GM18858 (cell line): Measurements from ENCODE around the gene ILRUN.
A peak's percentile ranks its signal among the peaks of the same experiment; 100 is the strongest.
"Not testable (repeated sequence)": the region's sequence is repeated elsewhere in the genome, so short reads cannot be mapped to it uniquely, and the experiment has no call there.

ENCODE experiments used
- ATAC-seq: cut with Tn5 transposase; IDR thresholded peaks from one replicate; pipeline ENCODE4 v1.9.1; 2021; ENCODE audit not compliant: unreplicated experiment

Gene ILRUN

DNA sequence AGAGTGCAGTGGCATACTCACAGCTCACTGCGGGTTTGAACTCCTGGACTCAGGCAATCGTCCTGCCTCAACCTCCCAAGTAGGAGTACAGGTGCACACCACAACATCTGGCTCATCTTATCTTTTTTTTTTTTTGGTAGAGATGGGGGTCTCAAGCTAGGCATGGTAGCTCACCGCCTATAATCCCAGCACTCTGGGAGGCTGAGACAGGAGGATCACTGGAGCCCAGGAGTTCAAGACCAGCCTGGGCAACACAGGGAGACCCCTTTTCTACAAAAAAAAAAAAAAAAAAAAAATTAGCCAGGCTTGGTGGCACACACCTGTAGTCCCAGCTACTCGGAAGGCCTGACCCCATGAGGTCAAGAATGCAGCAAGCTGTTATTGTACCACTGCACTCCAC, 31.5 kb downstream of the ILRUN start:
- no peak for ATAC-seq

DNA sequence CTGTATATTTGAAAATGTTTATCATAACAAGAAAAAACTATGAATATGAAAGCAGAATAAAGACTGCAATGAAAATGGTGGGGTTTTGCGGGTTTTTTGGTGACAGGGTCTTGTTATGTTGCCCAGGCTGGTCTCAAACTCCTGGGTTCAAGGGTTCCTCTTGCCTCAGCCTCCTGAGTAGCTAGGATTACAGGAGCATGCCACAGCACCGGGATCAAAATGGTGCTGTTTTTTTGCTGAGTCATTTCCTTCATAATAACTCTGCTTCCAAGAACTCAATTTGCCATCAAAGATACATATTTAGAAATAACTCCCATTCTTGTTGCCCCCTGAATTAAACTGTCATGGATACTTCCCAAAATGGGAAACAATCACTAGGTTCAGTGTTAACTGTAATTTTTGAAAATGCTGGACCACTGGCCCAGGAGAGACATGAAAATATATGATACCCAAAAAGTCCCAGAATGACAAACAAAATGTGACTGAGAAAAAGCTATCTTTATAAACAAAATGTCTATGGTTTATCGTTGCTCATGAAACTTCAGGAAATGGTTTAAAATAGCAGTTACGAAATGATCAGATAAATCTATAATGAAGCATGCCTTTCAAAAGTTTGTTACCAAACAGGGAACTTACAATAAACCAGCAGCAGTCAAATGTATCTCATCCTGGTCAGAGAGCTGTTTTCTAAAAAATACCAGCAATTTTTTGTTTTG, 32.2 kb downstream of the ILRUN start:
- ATAC-seq: no peak

DNA sequence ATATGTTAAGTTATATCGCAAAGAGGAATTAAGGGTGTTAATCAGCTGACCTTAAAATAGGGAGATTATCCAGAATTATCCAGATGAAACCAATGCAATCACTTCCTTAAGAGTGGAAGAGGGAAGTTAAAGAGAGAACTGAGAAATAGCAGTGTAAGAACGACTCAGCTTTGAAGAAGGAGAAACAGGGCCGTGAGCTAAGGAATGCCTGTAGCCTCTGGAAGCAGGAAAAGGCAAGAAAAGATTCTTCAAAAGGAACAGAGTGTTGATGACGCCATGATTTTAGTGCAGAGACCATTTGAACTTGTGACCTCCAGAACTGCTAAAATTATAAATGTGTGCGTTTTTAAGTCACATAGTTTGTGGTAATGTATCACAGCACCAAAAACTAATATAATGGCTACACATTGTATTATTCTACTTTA, 32.7 kb downstream of the ILRUN start:
- no peak for ATAC-seq

DNA sequence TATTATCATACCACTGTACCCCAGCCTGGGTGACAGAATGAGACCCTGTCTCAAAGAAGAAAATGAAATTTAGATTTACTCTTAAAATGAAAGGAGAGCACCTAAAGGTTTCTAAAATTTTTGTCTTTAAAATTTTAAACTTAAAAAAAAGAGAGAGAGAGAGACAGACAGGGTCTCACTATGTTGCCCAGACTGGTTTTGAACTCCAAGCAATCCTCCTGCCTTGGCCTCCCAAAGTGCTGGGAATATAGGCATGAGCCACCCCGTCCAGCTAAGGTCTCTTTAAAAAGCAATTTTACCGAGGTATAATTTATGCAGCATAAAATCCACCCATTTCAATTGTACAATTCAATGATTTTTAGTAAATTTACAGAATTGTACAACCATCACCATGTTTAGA, 33.2 kb downstream of the ILRUN start:
- ATAC-seq: no peak

DNA sequence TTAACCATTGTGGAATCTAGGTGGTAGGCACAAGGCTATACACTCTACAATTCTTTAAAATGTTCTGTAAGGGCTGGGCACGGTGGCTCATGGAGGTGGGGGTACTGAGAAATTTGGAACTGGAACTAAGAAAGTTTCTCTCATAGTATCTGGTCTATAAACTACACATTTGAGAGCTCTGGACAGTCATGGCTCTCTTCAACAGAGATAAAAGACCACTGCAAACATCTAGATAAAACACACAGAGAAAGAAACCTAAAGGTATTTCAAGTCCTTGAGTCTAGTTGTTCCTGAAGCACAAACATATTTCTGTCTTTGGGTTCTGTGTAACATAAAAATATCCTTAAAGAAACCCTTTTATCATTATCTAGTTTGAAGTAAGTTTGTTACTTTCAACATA, 35.2 kb downstream of the ILRUN start:
- ATAC-seq: no peak

DNA sequence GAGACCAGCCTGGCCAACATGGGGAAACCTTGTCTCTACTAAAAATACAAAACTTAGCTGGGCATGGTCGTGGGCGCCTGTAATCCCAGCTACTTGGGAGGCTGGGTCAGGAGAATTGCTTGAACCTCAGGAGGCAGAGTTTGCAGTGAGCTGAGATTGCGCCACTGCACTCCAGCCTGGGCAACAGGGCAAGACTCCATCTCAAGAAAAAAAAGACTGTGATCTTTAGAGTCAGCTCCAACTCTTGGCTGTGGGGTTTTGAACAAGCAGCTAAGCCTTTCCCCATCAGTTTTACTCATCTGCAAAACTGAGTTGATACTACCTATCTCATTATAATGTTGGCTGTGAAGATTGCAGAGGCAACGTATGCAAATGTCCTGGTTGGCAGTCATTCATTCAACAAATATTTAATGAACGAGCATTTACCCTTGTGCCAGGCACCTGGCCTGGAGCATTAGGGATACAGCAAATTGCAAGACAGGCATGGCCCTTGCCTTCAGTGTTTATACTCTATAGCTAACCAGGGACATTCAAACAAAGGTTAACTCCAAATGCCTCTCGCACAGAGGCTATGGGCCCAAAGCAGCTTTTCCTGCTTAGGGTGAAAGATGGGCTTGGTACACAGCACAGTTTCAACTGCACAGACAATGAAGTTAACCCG, 37.8 kb downstream of the ILRUN start:
- no peak for ATAC-seq

DNA sequence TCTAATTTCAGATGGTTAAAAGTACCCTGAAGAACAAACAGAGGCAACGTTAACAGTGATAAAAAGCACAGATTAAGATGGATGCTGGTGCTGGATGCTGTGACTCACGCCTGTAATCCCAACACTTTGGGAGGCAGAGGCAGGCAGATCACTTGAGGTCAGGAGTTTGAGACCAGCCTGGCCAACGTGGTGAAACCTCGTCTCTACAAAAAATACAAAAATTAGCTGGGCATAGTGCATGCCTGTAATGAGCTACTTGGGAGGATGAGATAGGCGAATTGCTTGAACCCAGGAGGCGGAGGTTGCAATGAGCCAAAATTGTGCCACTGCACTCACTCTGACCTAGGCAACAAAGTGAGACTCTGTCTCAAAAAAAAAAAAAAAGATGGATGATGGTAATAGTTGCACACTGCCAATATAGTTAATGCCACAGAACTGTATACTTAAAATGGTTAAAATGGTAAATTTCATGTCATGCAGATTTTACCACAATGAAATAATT, 38.5 kb downstream of the ILRUN start:
- not testable (repeated sequence) for ATAC-seq

DNA sequence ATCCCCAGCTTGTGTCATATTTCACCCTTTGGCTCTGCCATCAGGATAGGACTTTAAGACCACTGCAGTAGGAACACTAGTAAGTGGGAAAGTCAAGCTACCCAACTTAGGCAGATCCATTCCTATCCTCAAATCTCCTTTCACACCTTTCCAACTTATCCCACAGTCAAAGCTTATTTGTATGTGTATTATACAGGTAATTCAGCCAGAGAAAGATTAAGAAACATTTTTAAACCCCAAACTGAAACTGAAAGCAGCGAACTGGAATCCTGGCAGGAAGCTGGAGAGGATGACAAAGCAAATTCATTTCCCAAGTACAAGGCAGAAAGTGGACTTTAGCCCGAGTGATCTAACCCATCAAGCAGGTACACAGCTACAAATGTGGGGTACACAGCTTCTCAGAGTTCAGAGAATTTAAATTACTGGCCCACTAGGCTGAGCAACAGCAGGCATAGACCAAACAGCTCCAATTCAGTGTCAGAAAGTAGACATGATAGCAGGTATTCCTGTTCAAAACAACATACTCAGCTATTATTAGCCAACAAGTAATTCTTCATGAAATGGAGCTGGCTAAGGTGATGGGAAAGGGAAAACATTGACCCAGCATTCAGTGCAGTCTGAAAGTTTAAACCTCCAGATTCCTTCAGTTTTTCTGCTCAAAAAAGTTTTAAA, 39.1 kb downstream of the ILRUN start:
- no peak for ATAC-seq

DNA sequence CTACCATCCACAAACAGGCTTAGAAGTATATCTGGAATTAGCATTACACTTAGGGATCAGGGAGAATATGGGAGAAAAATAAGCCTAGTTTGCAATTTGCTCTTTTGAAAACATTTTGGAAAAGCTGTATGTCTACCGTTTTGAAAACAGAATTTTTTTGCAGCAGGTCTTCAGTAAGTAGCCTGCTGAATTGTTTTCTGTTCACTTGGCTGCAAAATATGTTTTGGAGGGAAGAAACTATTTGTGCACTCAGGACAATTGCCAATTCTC, 39.6 kb downstream of the ILRUN start:
- no peak for ATAC-seq

DNA sequence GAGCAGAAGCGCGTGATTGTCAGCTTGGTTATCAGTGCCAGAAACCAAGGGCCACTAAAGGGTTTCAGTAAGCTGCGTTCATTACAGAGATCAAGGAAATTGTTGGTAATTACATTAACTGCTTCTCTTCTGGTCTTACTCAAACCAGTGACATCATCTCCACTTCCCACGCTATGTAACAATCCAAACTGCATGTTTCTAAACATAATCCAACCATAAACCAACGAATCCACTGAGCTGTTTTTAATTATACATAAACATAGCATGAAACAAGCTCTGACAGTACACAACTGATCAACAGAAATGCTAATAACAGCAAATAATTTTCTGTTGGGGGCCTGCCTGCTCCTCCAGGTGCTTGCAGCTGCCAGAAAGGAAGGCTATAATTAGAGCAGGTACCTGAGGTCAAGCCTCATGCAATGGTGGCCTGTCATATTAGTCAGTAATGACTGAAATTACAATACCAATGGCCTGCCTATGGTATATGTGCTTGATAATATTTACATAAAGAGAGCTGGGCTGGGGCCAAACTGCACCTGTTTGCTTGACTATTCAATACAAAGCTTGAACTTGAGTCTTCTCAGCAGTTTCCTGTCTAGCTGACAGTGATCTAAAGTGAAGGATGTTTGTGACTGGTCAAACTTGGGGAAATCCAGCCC, 40.1 kb downstream of the ILRUN start:
- peak; percentile 81 for ATAC-seq

DNA sequence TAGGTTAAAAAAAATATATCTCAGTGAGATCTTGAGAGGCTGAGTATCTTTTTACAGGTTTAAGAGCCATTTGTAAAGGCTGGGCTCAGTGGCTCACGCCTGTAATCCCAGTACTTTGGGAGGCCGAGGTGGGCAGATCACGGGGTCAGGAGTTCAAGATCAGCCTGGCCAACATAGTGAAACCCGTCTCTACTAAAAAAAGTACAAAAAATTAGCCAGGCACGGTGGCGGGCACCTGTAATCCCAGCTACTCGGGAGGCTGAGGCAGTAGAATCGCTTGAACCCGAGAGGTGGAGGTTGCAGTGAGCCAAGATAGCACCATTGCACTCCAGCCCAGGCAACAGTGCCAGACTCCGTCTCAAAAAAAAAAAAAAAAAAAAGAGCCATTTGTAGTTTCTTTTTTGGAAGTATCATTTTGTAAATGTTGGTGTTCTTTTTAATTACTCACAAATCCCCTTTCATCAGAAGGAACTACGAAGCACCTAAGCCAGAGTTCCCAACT, 40.6 kb downstream of the ILRUN start:
- ATAC-seq: not testable (repeated sequence)

DNA sequence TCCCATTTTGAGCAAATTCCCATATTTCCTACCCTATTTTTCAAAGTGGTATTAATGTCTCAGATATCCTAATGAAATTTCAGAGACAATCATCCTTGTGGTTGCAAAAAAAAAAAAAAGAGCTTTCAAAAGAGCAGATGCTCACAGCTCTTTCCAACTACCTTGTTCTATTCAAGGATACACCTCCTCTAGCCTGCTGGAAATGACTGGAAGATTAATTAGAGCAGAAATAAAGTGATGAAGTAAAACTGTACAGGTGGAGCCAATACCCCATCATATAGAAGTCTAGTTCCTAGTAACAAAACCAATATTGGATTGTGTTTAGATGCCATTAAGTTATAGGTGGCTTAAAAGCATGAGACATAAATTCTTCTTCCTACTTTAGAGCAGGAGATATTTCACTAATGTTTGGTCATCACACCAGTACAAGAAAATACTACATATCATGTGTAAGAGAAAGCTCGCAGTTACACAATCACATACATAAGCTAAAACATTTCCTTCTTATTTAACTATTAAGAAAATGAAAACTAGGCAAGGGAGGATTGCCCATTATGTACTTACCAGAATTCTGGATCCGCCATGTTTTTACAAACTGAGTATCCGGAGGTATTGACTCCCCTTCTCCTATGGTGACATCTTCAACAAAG, 42.4 kb downstream of the ILRUN start:
- no peak for ATAC-seq

DNA sequence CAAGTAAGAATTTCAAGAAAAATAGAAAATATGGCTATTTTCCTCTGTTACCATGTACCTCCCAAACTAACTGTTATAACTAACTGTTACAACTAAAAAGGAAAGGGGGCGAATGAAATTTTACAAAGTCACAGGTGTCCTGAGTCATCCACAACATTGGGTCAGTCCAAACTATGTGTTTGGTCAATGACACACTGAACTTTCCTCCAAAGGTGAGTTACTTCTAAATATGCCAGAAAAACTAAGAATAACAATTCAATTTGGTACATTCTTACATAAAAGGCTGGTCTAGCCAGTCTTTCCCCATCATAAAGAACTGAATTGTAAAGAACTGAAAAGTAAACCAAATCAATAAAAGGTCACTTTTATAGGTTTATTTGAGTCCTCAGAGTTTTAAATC, 44.3 kb downstream of the ILRUN start:
- ATAC-seq: no peak

DNA sequence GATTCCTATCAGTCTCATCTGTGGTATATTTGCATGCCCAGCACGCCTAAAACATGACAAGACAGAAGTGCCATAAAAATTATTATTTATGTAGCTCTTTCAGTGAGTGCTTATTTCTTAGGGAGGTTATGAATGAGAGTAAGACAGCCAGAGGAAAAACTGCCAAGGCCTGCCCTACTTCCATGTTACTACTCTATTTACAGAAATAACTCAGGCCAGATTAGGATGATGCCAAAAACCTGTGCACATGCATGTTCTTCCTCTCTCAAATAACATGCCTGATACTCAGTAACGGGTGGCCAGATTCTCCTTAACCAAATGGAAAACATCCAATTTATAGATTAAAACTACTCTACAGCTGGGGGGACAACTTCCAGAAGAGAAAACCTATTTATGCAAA, 45.7 kb downstream of the ILRUN start:
- no peak for ATAC-seq

DNA sequence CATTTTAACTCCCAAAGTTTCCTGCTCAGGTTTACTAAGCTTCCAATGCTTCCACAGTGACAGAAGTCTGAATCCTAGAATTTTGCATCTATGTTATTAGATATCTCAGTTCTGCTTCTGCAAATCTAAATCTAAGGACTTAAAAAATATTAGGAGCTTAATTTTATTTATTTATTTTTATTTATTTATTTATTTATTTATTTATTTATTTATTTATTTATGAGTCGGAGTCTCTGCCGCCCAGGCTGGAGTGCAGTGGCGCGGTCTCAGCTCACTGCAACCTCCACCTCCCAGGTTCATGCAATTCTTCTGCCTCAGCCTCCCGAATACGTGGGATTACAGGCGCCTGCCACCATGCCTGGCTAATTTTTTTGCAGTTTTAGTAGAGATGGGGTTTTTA, 46.3 kb downstream of the ILRUN start:
- not testable (repeated sequence) for ATAC-seq

DNA sequence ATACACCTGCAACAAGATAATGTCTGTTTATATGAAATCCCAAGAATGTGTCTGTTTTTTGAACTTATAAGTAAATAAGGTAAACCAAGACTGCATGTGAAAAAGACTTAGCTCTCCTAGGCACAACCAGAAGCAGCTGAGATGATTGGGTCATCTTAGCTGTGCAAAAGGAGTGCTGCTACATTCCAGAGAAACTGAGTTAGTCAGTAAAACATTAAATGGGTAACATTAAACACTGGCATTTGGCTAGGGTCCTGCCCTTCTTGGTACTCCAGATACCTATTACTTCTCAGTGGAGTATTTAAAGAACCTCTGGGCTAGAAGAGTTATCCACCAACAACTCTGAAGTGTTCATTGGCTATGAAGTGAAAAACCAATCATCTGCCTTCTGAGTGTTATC, 47.8 kb downstream of the ILRUN start:
- ATAC-seq: no peak
